Smooth muscle cell (in vitro differentiated cells): ENCODE measurements around the gene CES2. TPM values are rescaled to one million over a fixed set of nuclear protein-coding genes. Genes with fewer than 3 reads are reported as not detected.
"Not testable (repeated sequence)": the region's sequence is repeated elsewhere in the genome, so short reads cannot be mapped to it uniquely, and the experiment has no call there.

ENCODE experiments used
- DNase-seq: peaks from one replicate; lab custom pipeline; 2025; ENCODE audit not compliant: unreplicated experiment; lab: John Stamatoyannopoulos, UW
- H2AFZ ChIP-seq: fragments of 200-600 bp; sonication (generic); 2 replicates; pipeline ENCODE4 v1.6.0; 2016; ENCODE audit warnings: antibody characterized with exemption, low read depth, mild to moderate bottlenecking
- H3F3A ChIP-seq: fragments of 200-600 bp; sonication (generic); 2 replicates; pipeline ENCODE4 v1.6.0; 2017; ENCODE audit warnings: antibody characterized with exemption, low read depth
- H3K27ac ChIP-seq: fragments of 200-600 bp; sonication (generic); 2 replicates; pipeline ENCODE4 v1.5.1; 2016; ENCODE audit warnings: low read depth, mild to moderate bottlenecking
- H3K27me3 ChIP-seq: fragments of 200-600 bp; sonication (generic); 2 replicates; pipeline ENCODE4 v1.6.1; 2016; ENCODE audit warnings: low read depth, mild to moderate bottlenecking
- H3K36me3 ChIP-seq: fragments of 200-600 bp; sonication (generic); 2 replicates; pipeline ENCODE4 v1.5.1; 2016; ENCODE audit warnings: low read depth
- H3K4me1 ChIP-seq: fragments of 200-600 bp; sonication (generic); 2 replicates; pipeline ENCODE4 v1.5.1; 2016; ENCODE audit warnings: low read depth
- H3K4me2 ChIP-seq: fragments of 200-600 bp; sonication (generic); 2 replicates; pipeline ENCODE4 v1.6.0; 2016; ENCODE audit warnings: mild to moderate bottlenecking
- H3K4me3 ChIP-seq: fragments of 200-600 bp; sonication (generic); 2 replicates; pipeline ENCODE4 v1.5.1; 2016; ENCODE audit warnings: mild to moderate bottlenecking
- H3K79me2 ChIP-seq: fragments of 200-600 bp; sonication (generic); 2 replicates; pipeline ENCODE4 v1.6.0; 2016; ENCODE audit warnings: low read depth, mild to moderate bottlenecking
- H3K9ac ChIP-seq: fragments of 200-600 bp; sonication (generic); 2 replicates; pipeline ENCODE4 v1.6.0; 2016; ENCODE audit warnings: low read depth
- H3K9me3 ChIP-seq: fragments of 200-600 bp; sonication (generic); replicated peaks from 2 replicates; pipeline ENCODE4 v1.5.1; 2016; ENCODE audit warnings: low read depth
- H4K20me1 ChIP-seq: fragments of 200-600 bp; sonication (generic); 2 replicates; pipeline ENCODE4 v1.6.0; 2016; ENCODE audit warnings: low read depth
- CTCF ChIP-seq: fragments of 200-600 bp; sonication (generic); IDR thresholded peaks from 2 replicates; pipeline ENCODE4 v1.5.1; 2017; ENCODE audit warnings: borderline replicate concordance, mild to moderate bottlenecking, antibody characterized with exemption; ENCODE audit not compliant: insufficient read depth, poor library complexity, severe bottlenecking
- WGBS: methylation state at CpG from one replicate; pipeline ENCODE4 v1.1.7; 2016; ENCODE audit warnings: low lambda C conversion rate; 5-methylcytosine and 5-hydroxymethylcytosine counted together
- polyA plus RNA-seq: library from polyadenylated mRNA; unstranded; fragments of >200 nt; fragmentation: Nextera tagmentation; extraction: Ambion mirVana; gene quantifications from 2 replicates; pipeline ENCODE4 v1.2.1, GENCODE V29; 2016
- total RNA-seq: library from RNA; depleted of rRNA; stranded (reverse); fragments of >200 nt; gene quantifications from 2 replicates; pipeline ENCODE4 v1.2.3, GENCODE V29; 2014

CES2 gene
- total and polyA plus RNA-seq, 2 experiments from 2014 or later, result 12.1 to 26.9 TPM

GRCh38 chr16:66895689-66895979, 39.7 kb upstream of the CES2 start:
- Histone ChIP-seq H3K36me3 (no peaks in the 10 kb centered on the region), H3K27ac (no peak overlapping the region), H4K20me1 (no peaks in the 10 kb centered on the region), H3K4me2 (no peak overlapping the region), H3K4me1 (no peaks in the 10 kb centered on the region), H3K9ac (no peak overlapping the region), H3K79me2 (no peaks in the 10 kb centered on the region), H3K4me3 (no peak overlapping the region), H3F3A (peaks cover 11% of the 10 kb centered on the region), H3K27me3 (no peaks in the 10 kb centered on the region), H2AFZ (no peak overlapping the region), H3K9me3 (no peaks in the 10 kb centered on the region)
- DNase-seq, result no peak
- WGBS, result 97% methylated on average over 5 of the region's 5 CpGs
- TF ChIP-seq CTCF, result no peak

- peaks cover 11% of the 10 kb centered on the region for H3F3A ChIP-seq
- H3K4me1 ChIP-seq, result no peaks in the 10 kb centered on the region
- 96% methylated on average over 3 of the region's 3 CpGs for WGBS
- H3K36me3 ChIP-seq, result no peaks in the 10 kb centered on the region
- no peak overlapping the region for H2AFZ ChIP-seq
- no peaks in the 10 kb centered on the region for H3K27me3 ChIP-seq
- H3K9me3 ChIP-seq, result no peaks in the 10 kb centered on the region
- H4K20me1 ChIP-seq, result no peaks in the 10 kb centered on the region
- no peak overlapping the region for H3K9ac ChIP-seq
- H3K27ac ChIP-seq, result no peak overlapping the region
- DNase-seq, result no peak
- H3K79me2 ChIP-seq, result no peaks in the 10 kb centered on the region
- H3K4me2 ChIP-seq, result no peak overlapping the region
- H3K4me3 ChIP-seq, result no peak overlapping the region
- no peak for TF ChIP-seq CTCF
Measured at GRCh38 chr16:66895999-66896398, 39.3 kb upstream of the CES2 start.

- WGBS, result 79% methylated on average over 5 of the region's 5 CpGs
- not testable (repeated sequence) for H3K27me3 ChIP-seq, H3K9me3 ChIP-seq, DNase-seq, H3K27ac ChIP-seq, H3K36me3 ChIP-seq, H4K20me1 ChIP-seq, H3K4me1 ChIP-seq, H3K79me2 ChIP-seq, H3K9ac ChIP-seq, H3K4me3 ChIP-seq, H3K4me2 ChIP-seq, H2AFZ ChIP-seq
- H3F3A ChIP-seq, result peaks cover 11% of the 10 kb centered on the region
Measured at GRCh38 chr16:66896682-66897081, 38.6 kb upstream of the CES2 start.

GRCh38 chr16:66898207-66898606, 37.1 kb upstream of the CES2 start:
- H3K9me3 ChIP-seq, result no peaks in the 10 kb centered on the region
- DNase-seq, result no peak
- H3K36me3 ChIP-seq, result no peaks in the 10 kb centered on the region
- no peak for TF ChIP-seq CTCF
- H4K20me1 ChIP-seq, result no peaks in the 10 kb centered on the region
- no peaks in the 10 kb centered on the region for H3K27me3 ChIP-seq
- H3F3A ChIP-seq, result peaks cover 11% of the 10 kb centered on the region
- H3K27ac ChIP-seq, result peak overlapping the region; percentile 65
- 68% methylated on average over 3 of the region's 3 CpGs for WGBS
- H3K4me2 ChIP-seq, result no peak overlapping the region
- no peak overlapping the region for H2AFZ ChIP-seq
- no peak overlapping the region for H3K9ac ChIP-seq
- no peaks in the 10 kb centered on the region for H3K79me2 ChIP-seq
- H3K4me1 ChIP-seq, result no peaks in the 10 kb centered on the region
- H3K4me3 ChIP-seq, result no peak overlapping the region
